Renal cortex interstitium (tissue), 11 donors: ENCODE results near the gene EID2B. TPM values are rescaled to one million over a fixed set of nuclear protein-coding genes. Genes with fewer than 3 reads are reported as not detected.
A peak's percentile ranks its signal among the peaks of the same experiment; 100 is the strongest.

Experiments
- DNase-seq, 11 donors: peaks; one replicate each; pipeline ENCODE4 v3.0.0-alpha.2; 2013; ENCODE audit warnings: low read depth in 9 of 11, low spot score in 4 of 11; ENCODE audit errors: extremely low read depth in 1 of 11
- polyA plus RNA-seq, 3 donors: library from polyadenylated mRNA; unstranded; fragments of 120-200 nt; gene quantifications; one replicate each; pipeline ENCODE4 v1.2.1, GENCODE V29; 2013; ENCODE audit not compliant: insufficient read length in 3 of 3

Gene EID2B
- polyA plus RNA-seq, 3 donors, result 4.2 to 5.5 (median 4.4) TPM

DNA sequence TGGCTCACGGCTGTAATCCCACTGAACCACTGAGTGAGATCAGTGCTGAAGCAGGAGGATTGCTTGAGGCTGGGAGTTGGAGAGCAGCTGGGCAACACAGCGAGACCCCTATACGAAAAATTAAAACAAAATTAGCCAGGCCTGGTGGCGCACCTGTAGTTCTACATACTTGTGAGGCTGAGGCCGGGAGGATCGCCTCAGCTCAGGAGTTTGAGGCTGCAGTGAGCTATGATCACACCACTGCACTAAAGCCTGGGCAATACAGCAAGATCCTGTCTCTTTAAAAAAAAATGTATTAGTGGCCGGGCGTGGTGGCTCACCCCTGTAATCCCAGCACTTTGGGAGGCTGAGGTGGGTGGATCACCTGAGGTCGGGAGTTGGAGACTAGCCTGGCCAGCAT lies 24.0 kb downstream of the EID2B start:
- no peak for DNase-seq

DNA sequence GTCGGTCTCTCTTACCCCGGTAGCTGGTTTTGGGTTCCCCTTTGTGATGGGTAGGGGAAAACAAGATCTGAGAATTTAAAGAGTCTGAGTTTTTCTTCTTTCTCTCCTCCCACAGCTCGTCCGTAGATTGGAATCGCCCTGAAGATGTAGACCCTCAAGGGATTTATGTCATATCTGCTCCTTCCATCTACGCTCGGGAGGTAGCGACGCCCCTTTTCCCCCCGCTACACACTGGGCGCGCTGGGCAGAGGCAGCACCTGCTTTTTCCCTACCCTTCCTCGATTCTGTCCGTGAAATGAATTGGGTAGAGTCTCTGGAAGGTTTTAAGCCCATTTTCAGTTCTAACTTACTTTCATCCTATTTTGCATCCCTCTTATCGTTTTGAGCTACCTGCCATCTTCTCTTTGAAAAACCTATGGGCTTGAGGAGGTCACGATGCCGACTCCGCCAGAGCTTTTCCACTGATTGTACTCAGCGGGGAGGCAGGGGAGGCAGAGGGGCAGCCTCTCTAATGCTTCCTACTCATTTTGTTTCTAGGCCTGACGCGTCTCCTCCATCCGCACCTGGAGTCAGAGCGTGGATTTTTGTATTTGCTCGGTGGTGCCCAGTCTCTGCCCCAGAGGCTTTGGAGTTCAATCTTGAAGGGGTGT lies 24.8 kb downstream of the EID2B start:
- DNase-seq, result no peak

DNA sequence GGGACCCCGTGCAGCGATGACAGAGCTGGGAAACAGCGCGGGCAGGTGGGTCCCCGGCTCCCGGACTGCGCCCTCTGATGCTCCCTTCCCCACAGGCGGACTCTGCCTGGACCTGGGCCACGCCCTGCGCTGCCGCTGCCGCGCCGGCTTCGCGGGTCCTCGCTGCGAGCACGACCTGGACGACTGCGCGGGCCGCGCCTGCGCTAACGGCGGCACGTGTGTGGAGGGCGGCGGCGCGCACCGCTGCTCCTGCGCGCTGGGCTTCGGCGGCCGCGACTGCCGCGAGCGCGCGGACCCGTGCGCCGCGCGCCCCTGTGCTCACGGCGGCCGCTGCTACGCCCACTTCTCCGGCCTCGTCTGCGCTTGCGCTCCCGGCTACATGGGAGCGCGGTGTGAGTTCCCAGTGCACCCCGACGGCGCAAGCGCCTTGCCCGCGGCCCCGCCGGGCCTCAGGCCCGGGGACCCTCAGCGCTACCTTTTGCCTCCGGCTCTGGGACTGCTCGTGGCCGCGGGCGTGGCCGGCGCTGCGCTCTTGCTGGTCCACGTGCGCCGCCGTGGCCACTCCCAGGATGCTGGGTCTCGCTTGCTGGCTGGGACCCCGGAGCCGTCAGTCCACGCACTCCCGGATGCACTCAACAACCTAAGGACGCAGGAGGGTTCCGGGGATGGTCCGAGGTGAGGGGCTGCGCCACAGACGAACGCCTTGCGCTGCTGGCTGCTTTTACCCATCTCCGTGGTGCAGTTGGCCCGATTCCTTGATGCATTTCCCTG lies 25.5 kb downstream of the EID2B start:
- peak in 5 of 11 donors; percentile 59 to 68 (median 66) for DNase-seq

DNA sequence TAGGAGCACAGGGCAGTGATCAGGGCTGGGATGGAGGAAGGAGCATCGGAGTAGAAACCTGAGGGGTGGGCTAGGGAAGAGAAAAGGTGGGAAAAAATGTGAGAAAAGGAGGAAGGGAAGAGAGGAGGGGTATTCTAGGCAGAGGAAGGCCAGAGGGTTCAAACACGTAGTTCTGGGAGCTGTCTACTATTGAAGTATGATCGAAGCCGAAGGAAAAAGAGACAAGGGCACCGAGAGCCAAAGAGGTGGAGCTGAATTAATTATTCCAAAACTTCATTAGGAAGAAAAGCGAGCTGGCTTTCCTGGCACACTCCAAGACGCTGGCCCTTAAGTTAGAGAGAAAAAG lies 26.1 kb downstream of the EID2B start:
- DNase-seq, result no peak

DNA sequence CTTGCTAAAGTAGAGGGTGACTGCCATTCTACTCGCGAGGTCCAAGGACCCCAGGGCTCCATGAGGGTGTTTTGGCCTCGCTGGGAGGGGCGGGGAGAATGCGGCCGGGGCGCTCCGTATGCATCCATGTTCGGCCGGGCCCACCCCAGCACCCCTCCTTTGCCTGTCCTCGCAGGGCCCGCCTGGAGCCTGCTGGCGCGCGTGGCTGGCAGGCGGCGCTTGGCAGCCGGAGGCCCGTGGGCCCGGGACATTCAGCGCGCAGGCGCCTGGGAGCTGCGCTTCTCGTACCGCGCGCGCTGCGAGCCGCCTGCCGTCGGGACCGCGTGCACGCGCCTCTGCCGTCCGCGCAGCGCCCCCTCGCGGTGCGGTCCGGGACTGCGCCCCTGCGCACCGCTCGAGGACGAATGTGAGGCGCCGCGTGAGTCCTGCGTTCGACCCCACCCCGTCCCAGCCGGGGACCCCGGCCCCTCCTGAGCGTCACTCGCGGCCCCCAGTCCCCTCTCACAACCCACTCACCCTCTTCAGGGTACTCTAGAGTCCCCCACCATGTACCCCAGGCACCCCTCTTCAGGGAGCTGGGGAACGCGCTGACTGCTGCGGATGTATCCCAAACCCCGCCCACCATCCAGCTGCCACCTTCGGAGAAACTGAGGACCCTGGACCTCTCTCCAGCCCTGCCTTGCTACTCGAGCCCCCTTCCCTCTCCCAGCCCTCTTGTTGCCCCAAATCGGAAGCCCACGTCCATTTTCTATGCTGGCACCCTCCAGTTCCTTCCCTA lies 29.8 kb downstream of the EID2B start:
- peak in 2 of 11 donors; percentile 61 to 69 for DNase-seq

DNA sequence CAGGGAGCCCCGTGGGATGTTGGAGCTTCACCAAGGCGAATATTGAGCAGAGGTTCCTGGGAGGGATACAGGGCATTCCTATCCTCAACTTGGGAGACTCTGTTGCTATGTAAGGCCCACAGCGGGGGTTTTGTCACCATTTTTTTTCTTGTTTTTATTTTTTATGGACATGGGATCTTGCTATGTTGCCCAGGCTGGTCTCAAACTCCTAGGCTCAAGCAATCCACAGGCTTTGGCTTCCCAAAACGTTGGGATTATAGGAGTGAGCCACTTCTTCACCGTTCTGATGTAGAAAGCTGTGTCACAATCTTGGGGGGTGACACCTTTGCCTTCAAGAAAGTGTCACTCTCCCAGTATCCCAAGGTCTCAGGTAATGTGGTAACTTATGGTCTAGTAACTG lies 31.3 kb downstream of the EID2B start:
- DNase-seq, result no peak

DNA sequence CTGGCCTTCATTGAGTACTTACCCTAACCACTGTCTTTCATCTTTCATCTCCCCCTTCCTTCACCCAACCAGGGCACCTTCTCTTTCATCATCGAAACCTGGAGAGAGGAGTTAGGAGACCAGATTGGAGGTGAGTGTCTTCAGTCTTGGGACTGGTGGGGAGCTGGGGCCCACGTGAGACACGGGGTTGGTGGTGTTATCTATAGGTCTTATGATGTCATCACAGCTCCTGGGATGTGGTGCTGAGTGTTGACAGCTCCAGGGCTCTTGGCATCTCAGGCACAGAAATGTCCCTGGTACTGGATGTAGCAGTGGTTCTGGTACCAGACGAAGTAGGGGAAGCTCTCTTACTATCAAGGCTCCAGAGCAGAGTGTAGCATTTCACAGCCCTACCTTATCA lies 32.1 kb downstream of the EID2B start:
- DNase-seq, result no peak

DNA sequence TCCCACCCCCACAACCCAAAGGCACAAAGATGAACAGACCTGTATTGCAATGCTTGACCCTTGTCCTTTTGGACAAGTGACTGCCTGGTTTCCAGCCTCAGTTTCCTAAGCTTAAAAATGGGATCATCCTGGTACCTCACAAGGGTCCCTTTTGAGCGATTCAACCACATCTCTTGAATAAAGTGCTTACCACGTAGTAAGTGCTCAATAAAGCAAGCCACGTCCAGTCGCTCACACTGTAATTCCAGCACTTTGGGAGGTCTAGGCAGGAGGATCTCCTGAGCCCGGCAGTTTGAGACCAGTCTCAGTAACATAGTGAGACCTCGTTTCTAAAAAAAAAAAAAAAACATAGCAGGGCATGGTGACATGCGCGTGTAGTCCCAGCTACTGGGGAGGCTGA lies 32.7 kb downstream of the EID2B start:
- no peak for DNase-seq

DNA sequence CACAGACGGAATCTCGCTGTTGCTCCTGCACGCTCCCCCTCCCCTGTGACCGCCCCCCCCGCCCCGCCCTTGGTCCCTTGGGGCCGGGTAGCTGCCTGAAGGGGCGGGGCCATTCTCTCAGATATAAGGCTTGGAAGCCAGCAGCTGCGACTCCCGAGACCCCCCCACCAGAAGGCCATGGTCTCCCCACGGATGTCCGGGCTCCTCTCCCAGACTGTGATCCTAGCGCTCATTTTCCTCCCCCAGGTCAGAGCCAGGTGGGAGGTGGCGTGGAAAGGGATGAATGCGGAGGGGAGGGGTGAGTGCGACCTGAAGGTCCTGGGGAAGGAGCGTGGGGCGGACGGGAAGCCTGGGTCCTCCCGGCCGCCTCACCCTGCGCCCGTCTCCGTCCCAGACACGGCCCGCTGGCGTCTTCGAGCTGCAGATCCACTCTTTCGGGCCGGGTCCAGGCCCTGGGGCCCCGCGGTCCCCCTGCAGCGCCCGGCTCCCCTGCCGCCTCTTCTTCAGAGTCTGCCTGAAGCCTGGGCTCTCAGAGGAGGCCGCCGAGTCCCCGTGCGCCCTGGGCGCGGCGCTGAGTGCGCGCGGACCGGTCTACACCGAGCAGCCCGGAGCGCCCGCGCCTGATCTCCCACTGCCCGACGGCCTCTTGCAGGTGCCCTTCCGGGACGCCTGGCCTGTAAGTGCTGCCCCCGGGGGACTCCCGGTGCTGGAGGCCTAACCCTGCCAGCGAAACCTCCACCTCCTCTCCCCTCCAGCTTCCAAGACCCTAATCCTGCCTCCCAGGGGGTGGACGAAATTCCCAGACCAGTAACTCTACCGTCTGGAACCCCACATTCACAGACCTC lies 33.6 kb downstream of the EID2B start, which contains the start of gene DLL3:
DLL3 (plus strand) TSS at position 150 of the 845 bp plus-strand sequence; CDS start at position 178, 28 bp downstream.
- DNase-seq, result no peak

DNA sequence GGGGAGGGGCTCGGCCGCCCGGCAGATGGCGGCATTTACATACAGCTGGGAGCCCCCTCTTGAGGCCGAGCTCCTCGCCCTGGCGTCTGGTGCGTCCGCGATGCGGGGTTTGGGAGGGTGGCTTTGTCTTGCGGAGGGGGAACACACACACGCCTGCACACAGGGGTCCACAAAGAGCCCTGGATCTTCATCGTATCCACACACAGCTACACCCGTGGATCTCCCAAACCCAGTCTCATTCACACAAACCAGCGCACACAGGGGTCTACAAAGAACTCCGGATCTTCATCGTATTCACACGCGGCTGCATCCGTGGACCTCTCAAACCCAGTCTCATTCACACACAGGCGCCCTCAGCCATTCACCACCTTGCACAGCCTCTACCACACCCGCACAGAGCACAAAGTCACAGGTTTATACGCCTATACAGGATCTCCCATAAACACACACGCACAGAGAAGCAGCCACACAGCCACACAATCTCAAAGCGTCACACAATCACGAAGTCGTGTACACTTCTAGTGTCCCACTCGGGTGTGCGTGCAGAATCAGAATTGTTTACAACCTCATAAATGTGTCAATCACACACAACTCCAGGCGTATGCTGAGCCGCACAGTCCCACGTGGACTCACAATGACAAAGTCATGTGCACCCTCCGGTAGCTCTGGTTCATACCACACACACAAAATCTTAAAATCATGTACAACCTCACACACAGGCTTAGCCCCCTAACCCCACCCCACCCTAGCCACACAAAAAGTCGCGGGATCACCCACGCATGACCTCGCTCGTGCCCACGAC lies 34.5 kb downstream of the EID2B start:
- no peak for DNase-seq

DNA sequence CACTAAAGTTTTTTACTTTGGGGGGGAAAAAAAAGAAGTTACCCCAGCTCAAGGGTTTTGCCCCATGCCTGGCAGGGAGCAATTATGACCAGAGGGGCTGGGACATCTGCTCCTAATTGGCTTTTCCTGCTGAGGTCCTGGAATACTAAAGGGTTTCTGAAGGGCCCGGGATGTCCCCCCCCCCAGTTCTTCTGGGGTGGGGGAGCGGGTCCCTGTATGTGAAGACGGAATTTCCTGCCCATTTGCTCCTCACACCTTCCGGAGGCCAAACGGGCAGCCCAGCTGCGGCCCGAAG lies 35.0 kb downstream of the EID2B start:
- no peak for DNase-seq

DNA sequence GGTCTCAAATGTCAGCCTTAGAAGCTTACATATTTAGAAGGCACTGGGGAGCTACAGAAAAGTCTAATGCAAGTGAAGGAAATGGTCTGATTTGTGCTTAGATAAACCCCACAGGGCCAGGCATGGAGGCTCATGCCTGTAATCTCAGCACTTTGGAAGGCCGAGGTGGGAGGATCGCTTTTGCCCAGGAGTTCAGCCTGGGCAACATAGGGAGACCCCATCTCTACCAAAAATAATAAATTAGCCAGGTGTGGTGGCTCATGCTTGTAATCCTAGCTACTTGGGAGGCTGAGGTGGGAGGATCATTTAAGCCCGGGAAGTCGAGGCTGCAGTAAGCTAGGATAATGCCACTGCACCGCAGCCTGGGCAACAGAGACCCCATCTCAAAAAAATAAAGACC lies 36.6 kb downstream of the EID2B start:
- DNase-seq, result no peak

DNA sequence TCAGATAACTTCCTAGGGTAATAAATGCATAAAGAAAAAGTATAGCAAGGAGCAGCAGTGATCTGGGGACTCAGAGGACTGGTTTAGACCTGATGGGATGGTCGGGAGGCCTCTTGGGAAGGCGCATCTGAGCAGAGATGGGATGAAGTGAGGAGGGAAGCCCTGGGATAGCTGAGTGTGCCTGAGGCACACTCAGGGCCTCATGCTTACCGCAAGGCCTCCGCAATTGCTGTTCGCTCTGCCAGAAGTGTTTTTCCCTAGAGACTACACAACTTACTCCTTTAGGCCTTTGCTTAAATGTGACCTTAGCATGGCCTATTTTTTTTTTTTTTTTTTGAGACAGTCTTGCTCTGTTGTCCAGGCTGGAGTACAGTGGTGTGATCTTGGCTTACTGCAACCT lies 38.0 kb downstream of the EID2B start:
- no peak for DNase-seq

DNA sequence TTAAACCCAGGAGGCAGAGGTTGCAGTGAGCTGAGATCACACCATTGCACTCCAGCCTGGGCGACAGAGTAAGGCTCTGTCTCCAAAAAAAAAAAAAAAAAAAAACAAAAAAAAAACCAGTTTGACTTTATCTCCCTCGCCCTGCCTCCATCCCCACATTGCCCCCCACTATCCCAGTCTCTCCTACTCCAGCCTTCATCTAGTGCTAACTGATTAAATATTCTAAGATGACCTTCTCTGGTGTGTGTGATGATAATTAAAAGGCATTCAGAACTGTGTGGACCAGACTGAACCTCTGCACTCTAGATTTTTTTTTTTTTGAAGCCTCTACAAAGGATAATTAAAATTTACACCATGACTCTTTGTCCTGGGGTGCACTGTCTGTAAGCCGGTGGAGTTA lies 39.9 kb downstream of the EID2B start:
- no peak for DNase-seq

DNA sequence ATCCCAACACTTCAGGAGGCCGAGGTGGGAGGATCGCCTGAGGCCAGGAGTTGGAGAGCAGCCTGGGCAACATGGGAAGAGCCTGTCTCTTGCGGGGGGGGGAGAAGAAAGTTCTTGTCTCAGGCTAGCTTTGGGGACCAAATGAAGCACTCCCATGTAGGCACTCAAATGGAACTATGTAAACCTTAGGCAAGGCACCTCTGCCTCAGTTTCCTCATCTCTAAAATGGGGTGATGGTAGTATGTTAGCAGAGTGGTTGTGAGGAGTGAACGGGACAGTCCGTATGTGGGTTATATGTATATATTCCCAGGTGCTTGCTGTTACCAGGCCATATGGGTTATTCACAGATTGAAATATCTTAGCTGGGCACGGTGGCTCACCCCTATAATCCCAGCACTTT lies 40.4 kb downstream of the EID2B start:
- no peak for DNase-seq

DNA sequence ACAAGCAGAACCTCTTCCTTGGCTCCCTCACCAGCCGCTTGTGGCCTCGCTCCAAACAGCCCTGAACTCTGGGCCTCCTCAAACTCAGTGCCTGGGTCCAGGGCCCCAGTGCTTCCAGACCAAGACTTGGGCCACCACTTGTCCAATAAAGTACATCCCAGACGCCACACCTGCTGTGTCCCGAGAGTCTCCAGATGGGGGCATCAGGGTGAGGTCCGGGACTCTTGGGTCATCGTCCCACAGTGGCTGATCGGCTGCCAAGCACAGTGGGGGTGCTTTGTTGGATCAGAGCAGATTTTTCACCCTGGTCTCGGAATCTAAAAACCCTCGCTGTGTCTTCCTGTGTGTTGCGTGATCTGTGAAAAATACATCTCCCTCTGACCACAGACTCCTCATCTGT lies 42.9 kb downstream of the EID2B start:
- DNase-seq, result no peak

DNA sequence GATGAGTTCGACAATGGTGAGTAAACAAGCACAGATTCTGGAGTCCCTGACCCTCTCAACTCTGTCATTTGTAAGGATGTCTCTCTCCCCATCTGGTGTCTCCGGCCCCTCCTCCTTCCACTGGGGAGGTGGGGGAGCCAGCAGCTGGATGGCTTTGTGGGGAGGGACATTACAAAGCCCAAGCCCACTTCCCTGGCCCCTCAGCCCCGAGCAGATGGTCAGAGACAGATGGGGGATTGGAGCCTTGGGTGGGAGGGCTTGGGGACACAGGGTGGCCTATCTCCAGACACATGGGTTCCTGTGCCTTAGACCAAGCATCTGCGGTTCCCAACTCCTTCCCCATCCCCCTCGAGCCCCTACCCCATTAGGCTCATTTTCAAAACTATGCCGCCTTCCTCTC lies 49.5 kb downstream of the EID2B start:
- DNase-seq, result no peak

DNA sequence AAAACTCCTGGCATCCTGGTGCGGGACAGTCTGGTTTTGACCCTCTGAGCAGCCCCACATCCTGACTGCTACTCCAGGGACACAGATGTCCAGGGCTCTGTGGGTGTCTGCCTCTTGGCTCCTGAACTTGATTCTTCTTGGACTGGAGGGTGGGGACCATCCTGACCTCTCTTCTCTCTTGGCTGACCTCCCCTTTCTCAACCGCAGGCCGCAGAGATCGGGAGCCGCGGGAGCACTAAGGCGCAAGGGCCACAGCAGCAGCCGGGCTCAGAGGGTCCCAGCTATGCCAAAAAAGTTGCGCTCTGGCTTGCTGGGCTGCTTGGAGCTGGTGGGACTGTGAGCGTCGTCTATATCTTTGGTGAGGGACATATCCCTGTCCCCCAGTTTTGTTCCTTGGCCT lies 51.0 kb downstream of the EID2B start:
- no peak for DNase-seq

DNA sequence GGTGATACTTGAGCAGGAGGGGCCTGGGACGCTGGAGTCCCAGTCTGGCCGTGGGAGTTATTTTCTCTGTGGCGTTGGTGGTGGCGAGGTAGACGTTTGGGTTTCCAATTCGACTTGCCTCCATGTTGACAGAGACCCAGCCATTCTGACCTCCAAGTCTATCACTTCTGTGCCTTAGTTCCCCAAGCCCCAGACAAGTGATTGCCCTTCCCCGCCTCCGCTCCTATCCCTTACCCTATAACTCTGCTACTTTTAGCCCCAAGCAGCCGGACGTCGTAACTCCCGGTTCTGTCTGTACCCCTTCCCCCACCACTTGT lies 51.5 kb downstream of the EID2B start:
- DNase-seq, result no peak
